Karpas-422 (cell line): ENCODE measurements around the gene DIP2C. TPM values are rescaled to one million over a fixed set of nuclear protein-coding genes. Genes with fewer than 3 reads are reported as not detected.
"Not testable (repeated sequence)": the region's sequence is repeated elsewhere in the genome, so short reads cannot be mapped to it uniquely, and the experiment has no call there.

Experiments used
- DNase-seq: peaks from one replicate; pipeline ENCODE4 v3.0.0-alpha.2; 2015
- H2AFZ ChIP-seq: fragments of 200-600 bp; sonication (generic); 2 replicates; pipeline ENCODE4 v1.6.1; 2014; ENCODE audit warnings: antibody characterized with exemption, low read length, mixed read lengths
- H3K27ac ChIP-seq: fragments of 200-600 bp; sonication (generic); 2 replicates; pipeline ENCODE4 v1.5.1; 2014; ENCODE audit warnings: mild to moderate bottlenecking, low read length, moderate library complexity
- H3K27me3 ChIP-seq: fragments of 200-600 bp; sonication (generic); 2 replicates; pipeline ENCODE4 v1.6.1; 2014; ENCODE audit warnings: low read length, mixed read lengths
- H3K36me3 ChIP-seq: fragments of 200-600 bp; sonication (generic); 2 replicates; pipeline ENCODE4 v1.6.1; 2014; ENCODE audit warnings: low read length, mixed read lengths; ENCODE audit not compliant: insufficient read depth
- H3K4me1 ChIP-seq: fragments of 200-600 bp; sonication (generic); 2 replicates; pipeline ENCODE4 v1.6.1; 2014; ENCODE audit warnings: mild to moderate bottlenecking, low read length, mixed read lengths
- H3K4me2 ChIP-seq: fragments of 200-600 bp; sonication (generic); 2 replicates; pipeline ENCODE4 v1.6.1; 2014; ENCODE audit warnings: low read length, low read depth, mild to moderate bottlenecking; ENCODE audit not compliant: poor library complexity, severe bottlenecking
- H3K4me3 ChIP-seq: fragments of 200-600 bp; sonication (generic); 2 replicates; pipeline ENCODE4 v1.5.1; 2014; ENCODE audit warnings: mild to moderate bottlenecking, antibody characterized with exemption, low read length, mixed read lengths
- H3K79me2 ChIP-seq: fragments of 200-600 bp; sonication (generic); 2 replicates; pipeline ENCODE4 v1.6.1; 2014; ENCODE audit warnings: mild to moderate bottlenecking, low read length, mixed read lengths
- H3K9ac ChIP-seq: fragments of 200-600 bp; sonication (generic); 2 replicates; pipeline ENCODE4 v1.6.0; 2014; ENCODE audit warnings: low read length
- H3K9me2 ChIP-seq: fragments of 200-600 bp; sonication (generic), shearing (Covaris generic); replicated peaks from 2 replicates; pipeline ENCODE4 v1.6.0; 2014; ENCODE audit warnings: mild to moderate bottlenecking, low read length, moderate library complexity; ENCODE audit not compliant: insufficient read depth
- H3K9me3 ChIP-seq: fragments of 300-700, 200-600 bp; sonication (generic); 2 replicates; pipeline ENCODE4 v1.6.1; 2014; ENCODE audit warnings: low read length, mixed read lengths
- H4K20me1 ChIP-seq: fragments of 200-600 bp; sonication (generic); 2 replicates; pipeline ENCODE4 v1.6.1; 2014; ENCODE audit warnings: mild to moderate bottlenecking, antibody characterized with exemption, low read length, low read depth; ENCODE audit not compliant: insufficient read depth
- total RNA-seq: library from RNA; depleted of rRNA; stranded (reverse); fragments of >200 nt; shearing (Covaris generic); gene quantifications from 2 replicates; pipeline ENCODE4 v1.2.3, GENCODE V29; 2014; ENCODE audit warnings: low replicate concordance

Gene DIP2C
- total RNA-seq, 1 experiment from 2014 or later: 0.11 TPM

DNA sequence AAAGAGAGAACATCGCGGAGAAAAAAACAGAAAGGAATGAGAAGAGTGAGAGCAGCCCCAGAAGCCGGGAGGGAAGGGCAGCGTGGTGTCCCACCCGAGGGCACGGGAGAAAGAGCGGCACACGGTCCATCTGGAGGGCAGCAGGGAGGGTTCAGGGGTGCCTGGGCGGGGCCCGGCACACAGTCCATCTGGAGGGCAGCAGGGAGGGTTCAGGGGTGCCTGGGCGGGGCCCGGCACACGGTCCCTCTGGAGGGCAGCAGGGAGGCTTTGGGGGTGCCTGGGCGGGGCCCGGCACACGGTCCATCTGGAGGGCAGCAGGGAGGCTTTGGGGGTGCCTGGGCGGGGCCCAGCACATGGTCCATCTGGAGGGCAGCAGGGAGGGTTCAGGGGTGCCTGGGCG, 381.8 kb downstream of the DIP2C start:
- no peak overlapping the region for H3K27ac ChIP-seq
- no peaks in the 10 kb centered on the region for H3K36me3 ChIP-seq
- H3K4me3 ChIP-seq: no peak overlapping the region
- no peak overlapping the region for H2AFZ ChIP-seq
- H3K4me2 ChIP-seq: no peak overlapping the region
- no peaks in the 10 kb centered on the region for H3K9me2 ChIP-seq
- DNase-seq: no peak
- H3K79me2 ChIP-seq: no peaks in the 10 kb centered on the region
- H3K27me3 ChIP-seq: no peaks in the 10 kb centered on the region
- H3K9me3 ChIP-seq: no peaks in the 10 kb centered on the region
- no peak overlapping the region for H3K9ac ChIP-seq
- no peaks in the 10 kb centered on the region for H4K20me1 ChIP-seq
- H3K4me1 ChIP-seq: no peaks in the 10 kb centered on the region

DNA sequence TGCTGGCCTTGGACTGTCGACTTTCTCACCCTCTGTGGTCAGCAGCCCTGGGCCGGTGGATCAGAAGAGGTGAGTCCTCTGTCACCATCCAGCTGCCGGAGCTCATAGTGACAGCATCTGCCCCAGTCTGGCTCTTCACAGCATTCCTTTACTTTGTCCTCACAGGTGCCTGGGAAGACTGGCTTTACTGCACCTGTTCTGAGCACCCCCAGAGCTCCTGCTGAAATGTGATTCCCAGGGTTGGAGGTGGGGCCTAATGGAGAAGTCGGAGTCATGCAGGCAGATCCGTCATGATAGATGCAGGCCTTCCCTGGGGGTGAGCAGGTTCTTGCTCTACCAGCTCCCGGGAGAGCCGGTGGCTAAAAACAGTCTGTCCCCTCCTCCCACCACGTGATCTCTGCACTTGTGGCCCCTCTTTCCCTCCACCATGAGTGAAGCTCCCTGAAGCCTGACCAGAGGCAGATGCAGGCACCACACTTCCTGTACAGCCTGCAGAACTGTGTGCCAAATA, 382.7 kb downstream of the DIP2C start:
- Histone ChIP-seq H3K9ac (no peak overlapping the region), H3K4me2 (no peak overlapping the region), H3K27me3 (no peaks in the 10 kb centered on the region), H3K27ac (no peak overlapping the region), H3K36me3 (no peaks in the 10 kb centered on the region), H2AFZ (no peak overlapping the region), H3K79me2 (no peaks in the 10 kb centered on the region), H3K9me3 (no peaks in the 10 kb centered on the region), H3K4me1 (no peaks in the 10 kb centered on the region), H4K20me1 (no peaks in the 10 kb centered on the region), H3K9me2 (no peaks in the 10 kb centered on the region), H3K4me3 (no peak overlapping the region)
- no peak for DNase-seq

- Histone ChIP-seq H3K9me2 (no peaks in the 10 kb centered on the region), H3K36me3 (no peaks in the 10 kb centered on the region), H3K4me1 (no peaks in the 10 kb centered on the region), H3K27ac (no peak overlapping the region), H3K4me3 (no peak overlapping the region), H3K79me2 (no peaks in the 10 kb centered on the region), H3K9me3 (no peaks in the 10 kb centered on the region), H2AFZ (no peak overlapping the region), H3K4me2 (no peak overlapping the region), H4K20me1 (no peaks in the 10 kb centered on the region), H3K9ac (no peak overlapping the region), H3K27me3 (no peaks in the 10 kb centered on the region)
- no peak for DNase-seq
These were observed 383.3 kb downstream of the DIP2C start for GRCh38 chr10:306007-306674.

- Histone ChIP-seq H3K27me3 (no peaks in the 10 kb centered on the region), H3K4me1 (no peaks in the 10 kb centered on the region), H3K4me3 (no peak overlapping the region), H3K27ac (no peak overlapping the region), H3K79me2 (no peaks in the 10 kb centered on the region), H4K20me1 (no peaks in the 10 kb centered on the region), H3K9me3 (no peaks in the 10 kb centered on the region), H3K4me2 (no peak overlapping the region), H3K36me3 (no peaks in the 10 kb centered on the region), H3K9me2 (no peaks in the 10 kb centered on the region), H3K9ac (no peak overlapping the region), H2AFZ (no peak overlapping the region)
- DNase-seq: no peak
These were observed 384.4 kb downstream of the DIP2C start for GRCh38 chr10:305034-305433.

DNA sequence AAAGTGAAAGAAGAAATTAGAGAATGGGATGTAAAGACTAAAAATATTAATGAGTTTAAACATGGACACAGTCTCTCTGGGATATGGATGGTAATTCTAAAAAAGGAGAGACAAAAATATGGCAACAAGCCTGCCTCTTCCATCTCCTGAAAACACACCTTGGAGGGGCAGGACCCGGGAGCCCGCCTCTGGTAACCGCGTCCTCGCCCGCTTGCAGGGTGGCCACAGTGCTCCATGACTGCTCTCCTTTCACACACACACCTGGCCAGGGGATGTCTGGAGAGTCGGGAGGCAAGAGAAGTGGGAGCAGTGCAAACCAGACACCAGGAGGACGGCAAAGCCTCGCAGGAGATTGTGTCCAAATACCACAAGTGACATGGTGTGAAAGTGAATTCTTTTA, 387.9 kb downstream of the DIP2C start:
- Histone ChIP-seq H3K4me3 (no peak overlapping the region), H3K27ac (no peak overlapping the region), H3K9me3 (no peaks in the 10 kb centered on the region), H3K4me2 (no peak overlapping the region), H3K36me3 (no peaks in the 10 kb centered on the region), H3K79me2 (no peaks in the 10 kb centered on the region), H3K4me1 (no peaks in the 10 kb centered on the region), H3K27me3 (no peaks in the 10 kb centered on the region), H3K9me2 (no peaks in the 10 kb centered on the region), H2AFZ (no peak overlapping the region), H3K9ac (no peak overlapping the region), H4K20me1 (no peaks in the 10 kb centered on the region)
- DNase-seq: no peak

GRCh38 chr10:300580-300979, 388.9 kb downstream of the DIP2C start:
- H3K9me2 ChIP-seq, H3K4me1 ChIP-seq, H4K20me1 ChIP-seq, H3K9me3 ChIP-seq, H3K27ac ChIP-seq, H2AFZ ChIP-seq, H3K4me2 ChIP-seq, DNase-seq, H3K4me3 ChIP-seq, H3K36me3 ChIP-seq, H3K79me2 ChIP-seq, H3K27me3 ChIP-seq, H3K9ac ChIP-seq: not testable (repeated sequence)

- Histone ChIP-seq H3K9me3 (no peaks in the 10 kb centered on the region), H3K27me3 (no peaks in the 10 kb centered on the region), H3K9ac (no peak overlapping the region), H3K27ac (no peak overlapping the region), H3K36me3 (no peaks in the 10 kb centered on the region), H3K4me2 (no peak overlapping the region), H3K9me2 (no peaks in the 10 kb centered on the region), H3K4me1 (no peaks in the 10 kb centered on the region), H3K79me2 (no peaks in the 10 kb centered on the region), H2AFZ (no peak overlapping the region), H3K4me3 (no peak overlapping the region), H4K20me1 (no peaks in the 10 kb centered on the region)
- no peak for DNase-seq
These were observed 389.5 kb downstream of the DIP2C start for GRCh38 chr10:299969-300368.

DNA sequence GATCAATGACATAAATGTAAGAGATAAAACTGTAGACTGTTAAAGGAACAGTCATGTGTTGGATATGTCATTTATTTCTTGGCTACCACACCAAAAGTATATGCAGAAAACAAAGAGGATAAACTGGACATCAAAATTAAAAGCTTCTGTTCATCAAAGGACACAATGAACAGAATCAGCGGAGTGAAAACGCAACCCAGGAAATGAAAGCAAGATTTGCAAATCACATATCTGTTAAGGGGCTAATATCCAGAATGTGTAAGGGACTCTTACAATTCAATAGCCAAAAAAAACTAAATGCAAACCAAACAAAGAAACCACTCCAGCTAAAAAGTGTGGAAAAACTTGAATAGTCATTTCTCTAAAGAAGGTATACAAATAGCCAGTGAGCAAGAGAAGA, 390.0 kb downstream of the DIP2C start:
- H3K9me3 ChIP-seq: no peaks in the 10 kb centered on the region
- no peak overlapping the region for H3K27ac ChIP-seq
- H3K4me3 ChIP-seq: no peak overlapping the region
- H3K36me3 ChIP-seq: no peaks in the 10 kb centered on the region
- no peaks in the 10 kb centered on the region for H3K4me1 ChIP-seq
- no peak overlapping the region for H3K9ac ChIP-seq
- DNase-seq: no peak
- no peaks in the 10 kb centered on the region for H3K79me2 ChIP-seq
- no peaks in the 10 kb centered on the region for H3K27me3 ChIP-seq
- H3K9me2 ChIP-seq: no peaks in the 10 kb centered on the region
- no peak overlapping the region for H2AFZ ChIP-seq
- no peak overlapping the region for H3K4me2 ChIP-seq
- no peaks in the 10 kb centered on the region for H4K20me1 ChIP-seq
